Upper lobe of right lung (tissue), 1 donor: ENCODE results near the gene ZNF670. TPM values are rescaled to one million over a fixed set of nuclear protein-coding genes. Genes with fewer than 3 reads are reported as not detected.
"Not testable (repeated sequence)": the region's sequence is repeated elsewhere in the genome, so short reads cannot be mapped to it uniquely, and the experiment has no call there.

Source experiments
- ATAC-seq: fragments of 200-7000 bp; cut with Tn5 transposase; one replicate; pipeline ENCODE4 v1.9.1; 2020; ENCODE audit warnings: mild to moderate bottlenecking, moderate library complexity
- DNase-seq: peaks from one replicate; pipeline ENCODE4 v3.0.0-alpha.2; 2020
- H3K27ac ChIP-seq: fragments of 200-600 bp; one replicate; pipeline ENCODE4 v1.8.0; 2022
- H3K27me3 ChIP-seq: fragments of 200-600 bp; one replicate; pipeline ENCODE4 v1.8.0; 2022; ENCODE audit warnings: mild to moderate bottlenecking
- H3K36me3 ChIP-seq: fragments of 200-600 bp; one replicate; pipeline ENCODE4 v1.8.0; 2022
- H3K4me1 ChIP-seq: fragments of 200-600 bp; one replicate; pipeline ENCODE4 v1.8.0; 2022
- H3K4me3 ChIP-seq: fragments of 200-600 bp; one replicate; pipeline ENCODE4 v1.8.0; 2022; ENCODE audit warnings: mild to moderate bottlenecking
- H3K9me3 ChIP-seq: fragments of 200-600 bp; one replicate; pipeline ENCODE4 v1.8.0; 2022
- CTCF ChIP-seq: fragments of 200-600 bp; IDR thresholded peaks from one replicate; pipeline ENCODE4 v1.8.0; 2022; ENCODE audit warnings: antibody characterized with exemption
- intact Hi-C: fragments of 100-400 bp; cut with DNase I; formaldehyde crosslinking; loops from one replicate; pipeline ENCODE4 v1.11.0; 2022
- long read RNA-seq: library from polyadenylated mRNA; unstranded; transcript quantifications from one replicate; pipeline ENCODE4 v2.0.0, GENCODE V29; 2021
- total RNA-seq: library from RNA; stranded (reverse); fragmentation: NEBNext Ultra II Directional; extraction: Animal tissue kit (Norgen Biotek cat#: 25700); gene quantifications from one replicate; pipeline ENCODE4 v1.2.1, GENCODE V29; 2021
- donor health status: DM: no; HTN: yes; CAD: no; lungs with severe emphysema.

Gene ZNF670
- 3.2 TPM for total RNA-seq
- long read RNA-seq, transcript ZNF670-201 (4 exons, 1,994 nt) = major isoform, 7 of 9 reads
- long read RNA-seq, partial matches to known transcripts = 0 of 9 reads
- long read RNA-seq, other reads (novel, unspliced or antisense) = 2 of 9 reads

- Histone ChIP-seq H3K27ac (peak within 1 kb of the TSS; percentile 80), H3K4me1 (peaks cover 10% of the 10 kb centered on the region), H3K27me3 (no peaks in the 10 kb centered on the region), H3K36me3 (no peaks in the 10 kb centered on the region), H3K4me3 (peak within 1 kb of the TSS; percentile 92), H3K9me3 (no peaks in the 10 kb centered on the region)
- TF ChIP-seq CTCF = no peak
- DNase-seq = peak; percentile 97
- ATAC-seq = peak; percentile 100
- intact Hi-C loops = no loop called here
These were observed at the start of gene ZNF670 for GRCh38 chr1:247078258-247079140. TSS of gene ZNF670 (minus strand) at chr1:247078811. CDS start at chr1:247078596, 215 bp downstream.

- DNase-seq, H3K27ac ChIP-seq, H3K4me1 ChIP-seq, H3K36me3 ChIP-seq, intact Hi-C loops, ATAC-seq, H3K27me3 ChIP-seq, H3K9me3 ChIP-seq: not testable (repeated sequence)
- peak overlapping the region; percentile 0 for H3K4me3 ChIP-seq
These were observed 49.1 kb upstream of the ZNF670 start for GRCh38 chr1:247127519-247128282.

GRCh38 chr1:247126601-247127000 is 48.0 kb upstream of the ZNF670 start:
- H3K27ac ChIP-seq, intact Hi-C loops: not testable (repeated sequence)
- ATAC-seq = peak; percentile 85

GRCh38 chr1:247126166-247126565 is 47.6 kb upstream of the ZNF670 start:
- H3K27me3 ChIP-seq, H3K4me3 ChIP-seq, DNase-seq, H3K27ac ChIP-seq, H3K9me3 ChIP-seq, H3K4me1 ChIP-seq, intact Hi-C loops, H3K36me3 ChIP-seq: not testable (repeated sequence)
- peak; percentile 100 for ATAC-seq

More at GRCh38 chr1:247126601-247127000, 48.0 kb upstream of the ZNF670 start:
- H3K27me3 ChIP-seq, DNase-seq, H3K4me1 ChIP-seq, H3K36me3 ChIP-seq, H3K9me3 ChIP-seq, H3K4me3 ChIP-seq: not testable (repeated sequence)

- Histone ChIP-seq H3K4me1 (no peaks in the 10 kb centered on the region), H3K27me3 (no peaks in the 10 kb centered on the region), H3K9me3 (no peaks in the 10 kb centered on the region), H3K36me3 (no peaks in the 10 kb centered on the region), H3K27ac (no peak overlapping the region), H3K4me3 (no peak overlapping the region)
- intact Hi-C loops = no loop called here
- ATAC-seq (no peak), DNase-seq (no peak)
- no peak for TF ChIP-seq CTCF
These were observed 42.8 kb upstream of the ZNF670 start for GRCh38 chr1:247121382-247121781.

GRCh38 chr1:247120408-247120668 is 41.7 kb upstream of the ZNF670 start:
- H3K36me3 ChIP-seq, H3K4me1 ChIP-seq, H3K27ac ChIP-seq, DNase-seq, H3K9me3 ChIP-seq, ATAC-seq, intact Hi-C loops, H3K4me3 ChIP-seq, H3K27me3 ChIP-seq: not testable (repeated sequence)

GRCh38 chr1:247119600-247120407 is 41.2 kb upstream of the ZNF670 start:
- ATAC-seq (peak; percentile 28), DNase-seq (no peak)
- TF ChIP-seq CTCF = no peak
- no peaks in the 10 kb centered on the region for H3K36me3 ChIP-seq
- H3K4me1 ChIP-seq = no peaks in the 10 kb centered on the region
- intact Hi-C loops = no loop called here
- no peaks in the 10 kb centered on the region for H3K27me3 ChIP-seq
- no peaks in the 10 kb centered on the region for H3K9me3 ChIP-seq
- H3K4me3 ChIP-seq = no peak overlapping the region
- no peak overlapping the region for H3K27ac ChIP-seq
